Aorta (tissue), 5 donors: ENCODE measurements around the gene IFT52. TPM values are rescaled to one million over a fixed set of nuclear protein-coding genes. Genes with fewer than 3 reads are reported as not detected.

Experiments
- ATAC-seq: fragments of 200-7000 bp; cut with Tn5 transposase; one replicate; pipeline ENCODE4 v1.9.1; 2022; ENCODE audit warnings: moderate library complexity; ENCODE audit not compliant: low FRiP score
- DNase-seq, 2 donors: peaks; one replicate each; pipeline ENCODE4 v3.0.0-alpha.2; 2020
- H3K27ac ChIP-seq, 2 donors: one replicate each; pipeline ENCODE4 v1.5.1; 2013; ENCODE audit warnings: low read length in 2 of 2, mild to moderate bottlenecking in 2 of 2, moderate library complexity in 2 of 2, control low read depth in 1 of 2, inconsistent platforms in 1 of 2, low read depth in 1 of 2
- H3K27me3 ChIP-seq, 2 donors: one replicate each; pipeline ENCODE4 v1.6.1; 2013; ENCODE audit warnings: control low read depth in 1 of 2, low read length in 1 of 2, mild to moderate bottlenecking in 1 of 2, moderate library complexity in 1 of 2; ENCODE audit not compliant: insufficient read depth in 2 of 2, control insufficient read depth in 1 of 2
- H3K36me3 ChIP-seq, 2 donors: one replicate each; pipeline ENCODE4 v1.6.1; 2013; ENCODE audit warnings: control low read depth in 1 of 2, low read length in 1 of 2, mild to moderate bottlenecking in 1 of 2; ENCODE audit not compliant: insufficient read depth in 2 of 2, control insufficient read depth in 1 of 2
- H3K4me1 ChIP-seq, 2 donors: one replicate each; pipeline ENCODE4 v1.6.1; 2013; ENCODE audit warnings: low read length in 2 of 2, control low read depth in 1 of 2, mild to moderate bottlenecking in 1 of 2, moderate library complexity in 1 of 2; ENCODE audit not compliant: insufficient read depth in 2 of 2, control insufficient read depth in 1 of 2
- H3K4me3 ChIP-seq, 2 donors: one replicate each; pipeline ENCODE4 v1.5.1; 2013; ENCODE audit warnings: low read length in 2 of 2, control low read depth in 1 of 2, mild to moderate bottlenecking in 1 of 2
- H3K9me3 ChIP-seq: one replicate; pipeline ENCODE4 v1.6.1; 2013; ENCODE audit warnings: mild to moderate bottlenecking, low read length; ENCODE audit not compliant: control insufficient read depth
- WGBS, 2 donors: extraction: QIAGEN DNeasy Blood & Tissue Kit; methylation state at CpG; one replicate each; pipeline ENCODE4 v1.1.7; 2013; 5-methylcytosine and 5-hydroxymethylcytosine counted together
- intact Hi-C, 2 donors: fragments of 100-400 bp; cut with DNase I; formaldehyde crosslinking; loops; one replicate each; pipeline versions ENCODE4 v1.14.2 to v1.15.0; 2022
- polyA plus RNA-seq, 2 donors: library from polyadenylated mRNA; stranded (reverse); fragments of 200-250 nt; gene quantifications; one replicate each; pipeline ENCODE4 v1.2.3, GENCODE V29; 2013
- total RNA-seq, 2 donors: library from RNA; stranded (reverse); fragmentation: NEBNext Ultra II Directional; extraction: Animal tissue kit (Norgen Biotek cat#: 25700); gene quantifications; one replicate each; pipeline ENCODE4 v1.2.1, GENCODE V29; 2021
- donor health status: healthy with polysubstance abuse.
- donor health status: Bipolar disorder and iron deficiency.
- donor health status: DM: no; HTN: no; CAD: no.
- donor health status: DM: no; HTN: no; CAD: no.
- donor health status: DM: yes; HTN: yes; CAD: no.

IFT52 gene
- total and polyA plus RNA-seq, 4 donors: 20.5 to 38.5 (median 28.6) TPM

DNA sequence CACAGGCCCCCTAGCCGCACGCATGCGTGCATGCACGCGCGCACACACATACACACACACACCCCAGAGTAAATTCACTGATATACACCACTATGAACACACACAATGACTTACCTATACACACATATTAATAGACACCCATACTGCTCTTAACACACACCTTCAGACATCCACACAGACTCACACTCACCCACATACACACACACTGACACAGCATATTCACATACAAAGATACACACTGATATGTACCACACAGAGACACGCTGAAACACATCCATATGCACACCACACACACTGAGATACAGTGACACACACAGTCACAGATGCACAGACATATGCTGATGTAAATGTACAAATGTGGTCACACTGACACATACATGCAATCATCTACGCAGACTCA, 26.3 kb upstream of the IFT52 start:
- ATAC-seq (no peak), DNase-seq (no peak)
- no peaks in the 10 kb centered on the region for H3K27me3 ChIP-seq
- no peaks in the 10 kb centered on the region for H3K9me3 ChIP-seq
- H3K4me3 ChIP-seq: no peak overlapping the region
- intact Hi-C loops: no loop called here
- H3K36me3 ChIP-seq: no peaks in the 10 kb centered on the region
- no peak overlapping the region for H3K27ac ChIP-seq
- H3K4me1 ChIP-seq: no peaks in the 10 kb centered on the region
- WGBS, 2 donors: 97 to 98% methylated on average over 8 of the region's 8 CpGs

DNA sequence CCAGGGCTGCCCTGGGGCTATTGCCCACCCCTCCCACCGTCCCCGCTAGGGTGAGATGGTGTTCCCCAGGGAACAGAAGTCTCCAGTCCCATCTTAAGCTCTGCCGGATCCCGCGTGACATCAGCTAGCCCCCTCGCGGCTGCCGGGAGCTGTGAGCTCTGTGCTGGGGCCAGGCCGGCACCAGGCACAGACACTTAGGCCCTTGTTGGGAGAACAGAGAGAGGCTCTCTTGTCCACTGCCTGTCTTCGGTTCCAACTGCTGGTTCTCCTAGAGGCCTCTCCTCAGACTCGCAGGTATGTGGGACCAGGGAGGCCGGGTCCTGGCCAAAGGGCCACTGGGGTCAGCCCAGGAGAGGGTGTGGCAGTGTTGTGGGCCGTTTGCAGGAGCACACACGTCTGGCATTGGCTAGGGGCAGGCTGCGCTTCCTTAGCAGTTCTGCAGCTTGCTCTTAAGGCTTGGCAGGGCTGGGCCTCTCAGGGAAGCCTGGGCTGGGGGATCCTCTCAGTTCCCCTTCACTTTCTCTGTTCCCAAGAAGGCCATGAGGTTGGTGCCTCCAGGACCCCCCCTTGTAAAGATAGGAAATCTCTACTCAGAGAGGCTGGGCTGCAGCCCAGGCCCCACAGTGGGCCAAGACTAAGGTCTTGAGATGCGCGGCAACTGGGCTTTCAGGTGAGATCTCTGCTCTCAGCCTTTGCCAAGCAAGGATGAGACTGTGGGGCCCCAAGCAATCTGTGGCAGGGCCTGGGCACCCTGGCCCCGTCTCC, 25.6 kb upstream of the IFT52 start:
- Histone ChIP-seq H3K4me1 (no peaks in the 10 kb centered on the region), H3K4me3 (no peak overlapping the region), H3K9me3 (no peaks in the 10 kb centered on the region), H3K36me3 (no peaks in the 10 kb centered on the region), H3K27me3 (no peaks in the 10 kb centered on the region), H3K27ac (no peak overlapping the region)
- intact Hi-C loops: no loop called here
- 75 to 78% methylated on average over 18 of the region's 18 CpGs for WGBS, 2 donors
- no peak for ATAC-seq
- no peak for DNase-seq

DNA sequence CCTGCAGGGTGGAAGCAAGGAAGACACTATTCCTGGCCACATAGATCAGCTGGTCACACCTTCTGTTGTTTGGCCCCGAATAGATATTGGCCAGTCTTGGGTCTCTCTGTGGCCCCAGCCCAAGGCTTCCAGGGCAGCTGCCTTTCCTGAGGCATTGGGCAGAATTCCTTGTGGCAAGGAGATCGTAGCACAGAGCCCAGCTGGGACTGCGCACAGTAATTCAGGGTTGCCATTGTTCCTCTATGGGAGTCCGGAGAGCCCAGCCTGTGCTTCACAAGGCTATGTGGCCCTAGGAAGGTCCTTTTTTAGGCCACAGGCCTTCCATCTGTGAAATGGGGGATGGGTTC, 25.0 kb upstream of the IFT52 start:
- 82 to 91% methylated on average over 4 of the region's 4 CpGs for WGBS, 2 donors
- ATAC-seq (no peak), DNase-seq (no peak)
- H3K36me3 ChIP-seq: no peaks in the 10 kb centered on the region
- no peak overlapping the region for H3K27ac ChIP-seq
- no peak overlapping the region for H3K4me3 ChIP-seq
- H3K27me3 ChIP-seq: no peaks in the 10 kb centered on the region
- intact Hi-C loops: no loop called here
- no peaks in the 10 kb centered on the region for H3K9me3 ChIP-seq
- no peaks in the 10 kb centered on the region for H3K4me1 ChIP-seq

DNA sequence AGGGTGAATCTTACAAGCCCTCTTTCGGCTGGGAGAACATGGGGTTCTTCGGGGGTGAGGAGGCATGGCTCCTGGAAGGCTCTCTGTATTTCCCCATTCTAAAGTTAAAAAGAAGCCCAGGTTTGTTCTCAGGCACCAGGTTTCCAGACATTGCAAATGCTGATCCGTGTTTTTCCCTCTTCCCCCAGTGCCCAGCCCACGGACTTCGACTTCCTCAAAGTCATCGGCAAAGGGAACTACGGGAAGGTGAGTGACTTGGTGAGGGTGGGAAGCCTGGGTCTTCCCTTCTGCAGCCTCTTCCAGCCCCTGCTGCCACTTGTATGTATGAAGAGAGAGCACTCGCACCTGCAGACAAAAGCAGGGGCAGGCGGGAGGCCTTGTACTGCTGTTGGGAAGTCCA, 23.3 kb upstream of the IFT52 start:
- no peak overlapping the region for H3K4me3 ChIP-seq
- no peaks in the 10 kb centered on the region for H3K4me1 ChIP-seq
- DNase-seq (no peak), ATAC-seq (no peak)
- intact Hi-C loops: no loop called here
- no peak overlapping the region for H3K27ac ChIP-seq
- no peaks in the 10 kb centered on the region for H3K27me3 ChIP-seq
- 91 to 94% methylated on average over 9 of the region's 9 CpGs for WGBS, 2 donors
- no peaks in the 10 kb centered on the region for H3K36me3 ChIP-seq
- H3K9me3 ChIP-seq: no peaks in the 10 kb centered on the region

DNA sequence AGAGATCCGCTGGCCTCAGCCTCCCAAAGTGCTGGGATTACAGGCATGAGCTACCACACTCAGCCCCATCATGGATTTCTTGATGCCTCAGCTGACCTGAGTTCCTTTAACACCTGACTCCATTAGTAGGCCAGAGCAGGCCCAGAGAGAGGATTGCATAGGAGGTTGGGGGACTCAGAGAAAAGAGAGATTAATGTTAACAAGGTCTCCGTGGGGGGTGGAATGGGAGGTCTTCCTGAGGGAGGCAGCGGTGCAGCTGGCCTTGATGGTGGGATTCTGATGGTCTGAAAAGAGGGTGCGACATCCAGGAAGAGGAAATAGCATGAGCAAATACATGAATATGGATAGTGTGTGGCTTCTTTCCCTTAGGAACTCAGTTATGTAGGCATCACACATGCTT, 22.0 kb upstream of the IFT52 start:
- Histone ChIP-seq H3K27me3 (no peaks in the 10 kb centered on the region), H3K4me3 (no peak overlapping the region), H3K4me1 (no peaks in the 10 kb centered on the region), H3K36me3 (no peaks in the 10 kb centered on the region), H3K27ac (no peak overlapping the region), H3K9me3 (no peaks in the 10 kb centered on the region)
- no peak for ATAC-seq
- 91 to 97% methylated on average over 4 of the region's 4 CpGs for WGBS, 2 donors
- intact Hi-C loops: no loop called here
- DNase-seq: no peak

DNA sequence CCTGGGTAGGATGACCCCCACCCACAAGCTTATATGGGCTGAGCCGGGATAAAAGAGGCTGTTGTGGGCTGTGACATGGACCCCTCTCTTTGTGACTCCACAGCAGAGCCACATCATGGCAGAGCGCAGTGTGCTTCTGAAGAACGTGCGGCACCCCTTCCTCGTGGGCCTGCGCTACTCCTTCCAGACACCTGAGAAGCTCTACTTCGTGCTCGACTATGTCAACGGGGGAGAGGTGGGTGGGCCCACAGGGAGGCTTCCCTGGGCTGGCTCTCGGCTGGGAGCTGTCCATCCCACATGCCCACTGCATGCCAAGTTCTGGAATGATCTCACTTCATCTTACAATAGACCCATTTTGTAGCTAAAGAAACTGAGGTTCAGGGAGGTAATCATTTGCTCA, 21.5 kb upstream of the IFT52 start:
- intact Hi-C loops: no loop called here
- H3K4me1 ChIP-seq: no peaks in the 10 kb centered on the region
- no peaks in the 10 kb centered on the region for H3K27me3 ChIP-seq
- DNase-seq (no peak), ATAC-seq (no peak)
- H3K9me3 ChIP-seq: no peaks in the 10 kb centered on the region
- H3K4me3 ChIP-seq: no peak overlapping the region
- WGBS, 2 donors: 92 to 94% methylated on average over 10 of the region's 10 CpGs
- H3K27ac ChIP-seq: no peak overlapping the region
- H3K36me3 ChIP-seq: no peaks in the 10 kb centered on the region

DNA sequence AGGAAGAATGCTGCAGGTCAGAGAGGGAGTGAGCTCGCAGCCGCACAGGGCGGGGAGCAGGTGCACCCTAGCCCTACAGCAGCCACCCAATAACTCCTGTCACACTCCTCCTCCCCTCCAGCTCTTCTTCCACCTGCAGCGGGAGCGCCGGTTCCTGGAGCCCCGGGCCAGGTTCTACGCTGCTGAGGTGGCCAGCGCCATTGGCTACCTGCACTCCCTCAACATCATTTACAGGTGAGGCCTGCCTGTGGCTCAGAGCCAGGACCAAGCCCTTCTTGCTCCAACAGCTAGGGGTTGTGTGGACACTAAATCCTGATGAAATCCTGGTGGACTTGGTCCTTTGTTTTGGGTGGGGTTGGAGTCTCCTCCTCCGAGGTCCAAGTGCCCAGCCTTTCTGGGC, 20.2 kb upstream of the IFT52 start:
- DNase-seq: no peak
- no peaks in the 10 kb centered on the region for H3K27me3 ChIP-seq
- no peak for ATAC-seq
- WGBS, 2 donors: 89 to 91% methylated on average over 10 of the region's 10 CpGs
- H3K27ac ChIP-seq: no peak overlapping the region
- no peaks in the 10 kb centered on the region for H3K36me3 ChIP-seq
- H3K9me3 ChIP-seq: no peaks in the 10 kb centered on the region
- no peaks in the 10 kb centered on the region for H3K4me1 ChIP-seq
- intact Hi-C loops: no loop called here
- no peak overlapping the region for H3K4me3 ChIP-seq

DNA sequence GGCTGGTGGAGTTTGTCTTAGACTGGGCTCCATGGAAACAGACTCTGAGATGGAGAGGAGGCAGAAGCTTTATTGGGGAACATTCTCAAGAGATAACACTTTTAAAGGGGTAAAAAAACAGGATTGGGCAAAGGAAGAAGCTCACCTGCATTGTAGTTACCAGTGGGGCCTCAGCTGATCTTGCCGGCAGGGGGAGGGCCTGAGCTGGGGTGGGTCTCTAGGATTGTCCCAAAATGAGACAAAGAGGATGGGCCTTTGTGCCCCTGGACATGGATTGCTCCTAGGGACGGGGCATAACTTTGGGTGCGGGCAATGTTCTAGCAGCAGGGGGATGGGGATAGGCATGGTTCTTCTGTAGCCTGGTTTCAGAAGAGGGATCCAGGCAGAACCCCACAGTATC, 19.4 kb upstream of the IFT52 start:
- 91 to 95% methylated on average over 3 of the region's 3 CpGs for whole genome bisulfite sequencing, 2 donors
- intact Hi-C loops: no loop called here
- no peak for DNase-seq

DNA sequence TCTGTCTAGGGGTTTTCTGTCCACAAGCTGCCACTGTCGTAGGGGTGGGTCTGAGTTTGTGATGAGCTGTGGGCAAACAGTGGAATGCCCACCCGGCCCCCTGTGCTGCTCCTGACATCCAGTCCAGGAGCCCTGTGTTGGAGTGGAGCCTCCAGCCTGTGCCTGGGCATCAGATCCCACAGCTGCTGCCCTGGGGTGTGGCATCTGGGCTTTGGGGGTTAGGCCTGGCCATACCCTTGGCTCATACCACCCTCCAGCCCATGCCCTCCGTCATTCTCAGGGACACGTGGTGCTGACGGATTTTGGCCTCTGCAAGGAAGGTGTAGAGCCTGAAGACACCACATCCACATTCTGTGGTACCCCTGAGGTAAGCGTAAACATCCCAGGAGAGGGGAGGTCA, 19.0 kb upstream of the IFT52 start:
- Histone ChIP-seq H3K4me1 (no peaks in the 10 kb centered on the region), H3K27me3 (no peaks in the 10 kb centered on the region), H3K4me3 (no peak overlapping the region), H3K27ac (no peak overlapping the region), H3K36me3 (no peaks in the 10 kb centered on the region), H3K9me3 (no peaks in the 10 kb centered on the region)
- DNase-seq (peak in 1 of 2 donors; percentile 63), ATAC-seq (peak; percentile 15)
- intact Hi-C loops: no loop called here
- 91 to 93% methylated on average over 6 of the region's 6 CpGs for whole genome bisulfite sequencing, 2 donors

More for the DNA sequence above, 19.4 kb upstream of the IFT52 start:
- Histone ChIP-seq H3K27ac (no peak overlapping the region), H3K4me1 (no peaks in the 10 kb centered on the region), H3K36me3 (no peaks in the 10 kb centered on the region), H3K27me3 (no peaks in the 10 kb centered on the region), H3K4me3 (no peak overlapping the region), H3K9me3 (no peaks in the 10 kb centered on the region)
- ATAC-seq: no peak
